NCI-H82 treated with DMSO at 0.1 percent for 48 hours (cell line): ENCODE results near the gene PTPRQ.
"Not testable (repeated sequence)": the region's sequence is repeated elsewhere in the genome, so short reads cannot be mapped to it uniquely, and the experiment has no call there.

ENCODE experiments used
- DNase-seq: peaks from one replicate; lab custom pipeline; 2025; ENCODE audit not compliant: unreplicated experiment; lab: John Stamatoyannopoulos, UW

PTPRQ gene

GRCh38 chr12:80443974-80444666 lies at the start of gene PTPRQ:
TSS of gene PTPRQ (plus strand) at chr12:80444235. CDS start at chr12:80444346, 111 bp downstream.
- no peak for DNase-seq

- DNase-seq, result no peak
Measured at GRCh38 chr12:80400571-80400991, 43.5 kb upstream of the PTPRQ start.

- DNase-seq, result no peak
Measured at GRCh38 chr12:80401191-80401590, 42.8 kb upstream of the PTPRQ start.

- no peak for DNase-seq
Measured at GRCh38 chr12:80404629-80405028, 39.4 kb upstream of the PTPRQ start.

- no peak for DNase-seq
Measured at GRCh38 chr12:80406253-80406652, 37.8 kb upstream of the PTPRQ start.

- no peak for DNase-seq
Measured at GRCh38 chr12:80411787-80412186, 32.2 kb upstream of the PTPRQ start.

- peak; percentile 52 for DNase-seq
Measured at GRCh38 chr12:80412343-80412953, 31.6 kb upstream of the PTPRQ start.

- DNase-seq, result no peak
Measured at GRCh38 chr12:80413462-80413861, 30.6 kb upstream of the PTPRQ start.

- DNase-seq, result no peak
Measured at GRCh38 chr12:80415466-80415865, 28.6 kb upstream of the PTPRQ start.

GRCh38 chr12:80419644-80420043 lies 24.4 kb upstream of the PTPRQ start:
- no peak for DNase-seq

- no peak for DNase-seq
Measured at GRCh38 chr12:80420075-80420474, 24.0 kb upstream of the PTPRQ start.

- DNase-seq, result no peak
Measured at GRCh38 chr12:80422550-80422949, 21.5 kb upstream of the PTPRQ start.

GRCh38 chr12:80432061-80432460 lies 12.0 kb upstream of the PTPRQ start:
- no peak for DNase-seq

GRCh38 chr12:80441921-80442320 lies 2.1 kb upstream of the PTPRQ start:
- DNase-seq, result no peak

GRCh38 chr12:80442426-80443222 lies 1.4 kb upstream of the PTPRQ start:
- DNase-seq, result no peak

- no peak for DNase-seq
Measured at GRCh38 chr12:80445083-80445793, 1.2 kb downstream of the PTPRQ start.

GRCh38 chr12:80456513-80456912 lies 12.5 kb downstream of the PTPRQ start:
- no peak for DNase-seq

- no peak for DNase-seq
Measured at GRCh38 chr12:80460972-80461371, 16.9 kb downstream of the PTPRQ start.

GRCh38 chr12:80461851-80462250 lies 17.8 kb downstream of the PTPRQ start:
- not testable (repeated sequence) for DNase-seq

GRCh38 chr12:80469681-80470080 lies 25.6 kb downstream of the PTPRQ start:
- DNase-seq, result no peak

- DNase-seq, result no peak
Measured at GRCh38 chr12:80470403-80470802, 26.4 kb downstream of the PTPRQ start.
